ENCODE measurements around the gene STAC3.

- no peak for TF ChIP-seq CTCF (IDR thresholded peaks at IDR 0.05; ENCODE audit: low read depth, low read length, poor library complexity, severe bottlenecking)
- TF ChIP-seq EZH2phosphoT487 (IDR thresholded peaks at IDR 0.05; ENCODE audit: borderline replicate concordance, low read length), result no peak
Measured at GRCh38 chr12:57272337-57273151, 21.6 kb upstream of the STAC3 start.

Measured in DOHH2 (cell line).